HepG2 (cell line): ENCODE data around the gene RABIF. TPM values are rescaled to one million over a fixed set of nuclear protein-coding genes. Genes with fewer than 3 reads are reported as not detected.

ENCODE experiments used
- ARNT ChIP-seq: fragments of 450-650 bp; IDR thresholded peaks from 2 replicates; pipeline ENCODE4 v1.6.1; 2017
- CHCHD3 ChIP-seq: sonication (generic); formaldehyde crosslinking; IDR thresholded peaks from 2 replicates; pipeline ENCODE4 v1.8.0; 2022; ENCODE audit warnings: mild to moderate bottlenecking, missing genetic modification reagents, moderate library complexity
- FOSL1 ChIP-seq: sonication (generic); formaldehyde crosslinking; IDR thresholded peaks from 2 replicates; pipeline ENCODE4 v1.9.0; 2021; ENCODE audit warnings: missing genetic modification reagents, borderline replicate concordance
- FOXC1 ChIP-seq: sonication (generic); formaldehyde crosslinking; IDR thresholded peaks from 2 replicates; pipeline ENCODE4 v1.8.0; 2022; ENCODE audit warnings: mild to moderate bottlenecking, missing genetic modification reagents, borderline replicate concordance
- IKZF1 ChIP-seq: fragments of 450-650 bp; IDR thresholded peaks from 2 replicates; pipeline ENCODE4 v1.7.1; 2016
- MEIS2 ChIP-seq: sonication (generic); formaldehyde crosslinking; IDR thresholded peaks from 2 replicates; pipeline ENCODE4 v1.9.0; 2021; ENCODE audit warnings: mild to moderate bottlenecking, missing genetic modification reagents
- NFIC ChIP-seq: IDR thresholded peaks from 2 replicates; pipeline ENCODE4 v1.6.1; 2012; ENCODE audit warnings: mild to moderate bottlenecking, low read length, inconsistent platforms
- NR2F2 ChIP-seq: IDR thresholded peaks from 2 replicates; pipeline ENCODE4 v1.6.1; 2012; ENCODE audit warnings: low read depth, inconsistent platforms, borderline replicate concordance
- PAF1 ChIP-seq: IDR thresholded peaks from 2 replicates; pipeline ENCODE4 v1.6.1; 2016; ENCODE audit warnings: missing genetic modification reagents, missing compliant biosample characterization
- PCBP1 ChIP-seq: fragments of 200-400 bp; formaldehyde crosslinking; IDR thresholded peaks from 2 replicates; pipeline ENCODE4 v1.6.1; 2017; ENCODE audit warnings: mild to moderate bottlenecking, low read depth, low read length, borderline replicate concordance
- POGZ ChIP-seq: sonication (generic); formaldehyde crosslinking; IDR thresholded peaks from 2 replicates; pipeline ENCODE4 v1.4.0; 2020; ENCODE audit warnings: mild to moderate bottlenecking, missing genetic modification reagents
- PREB ChIP-seq: sonication (generic); formaldehyde crosslinking; IDR thresholded peaks from 2 replicates; pipeline ENCODE4 v1.4.0; 2020; ENCODE audit warnings: missing genetic modification reagents
- SKI ChIP-seq: fragments of 450-650 bp; IDR thresholded peaks from one replicate; pipeline ENCODE4 v1.6.1; 2018; ENCODE audit warnings: mild to moderate bottlenecking; ENCODE audit not compliant: partially characterized antibody
- SRF ChIP-seq: IDR thresholded peaks from 2 replicates; pipeline ENCODE4 v1.6.1; 2011; ENCODE audit warnings: mild to moderate bottlenecking, low read depth, low read length, moderate library complexity
- THAP7 ChIP-seq: sonication (generic); formaldehyde crosslinking; IDR thresholded peaks from 2 replicates; pipeline ENCODE4 v1.8.1; 2023; ENCODE audit warnings: mild to moderate bottlenecking, missing genetic modification reagents
- ZBTB33 ChIP-seq: sonication (generic); formaldehyde crosslinking; IDR thresholded peaks from 2 replicates; pipeline ENCODE4 v1.4.0; 2020; ENCODE audit warnings: missing genetic modification reagents
- ZFP41 ChIP-seq: sonication (generic); formaldehyde crosslinking; IDR thresholded peaks from 2 replicates; pipeline ENCODE4 v1.4.0; 2020; ENCODE audit warnings: mild to moderate bottlenecking, missing genetic modification reagents, borderline replicate concordance
- ZNF326 ChIP-seq: sonication (generic); formaldehyde crosslinking; IDR thresholded peaks from 2 replicates; pipeline ENCODE4 v1.4.0; 2020; ENCODE audit warnings: missing genetic modification reagents, borderline replicate concordance
- ZNF446 ChIP-seq: sonication (generic); formaldehyde crosslinking; IDR thresholded peaks from 2 replicates; pipeline ENCODE4 v1.5.0; 2020; ENCODE audit warnings: mild to moderate bottlenecking, missing genetic modification reagents
- ZNF550 ChIP-seq: sonication (generic); formaldehyde crosslinking; IDR thresholded peaks from 2 replicates; pipeline ENCODE4 v1.4.0; 2020; ENCODE audit warnings: mild to moderate bottlenecking, missing genetic modification reagents, borderline replicate concordance
- ZNF724P ChIP-seq: sonication (generic); formaldehyde crosslinking; IDR thresholded peaks from 2 replicates; pipeline ENCODE4 v1.8.0; 2022; ENCODE audit warnings: missing genetic modification reagents, borderline replicate concordance
- ZNF83 ChIP-seq: sonication (generic); formaldehyde crosslinking; IDR thresholded peaks from 2 replicates; pipeline ENCODE4 v1.4.0; 2020; ENCODE audit warnings: missing genetic modification reagents, mild to moderate bottlenecking, borderline replicate concordance
- polyA plus RNA-seq, 8 experiments: library from polyadenylated mRNA; depleted of rRNA in 3 of 8; stranded (reverse) in 7 of 8; unstranded in 1 of 8; fragments of >200 nt; fragmentation: Illumina TruSeq in 4 of 8; extraction: Trizol in 4 of 8; gene quantifications; 2 replicates each; pipeline versions ENCODE4 v1.2.1 to v1.2.3, GENCODE V29; 2011 to 2016; ENCODE audit warnings: low read depth in 4 of 8, missing spikeins in 1 of 8, mixed read lengths in 1 of 8; ENCODE audit not compliant: insufficient read depth in 1 of 8
- total RNA-seq, 5 experiments: library from RNA; depleted of rRNA; stranded (reverse); fragments of >200 nt; fragmentation: Illumina TruSeq; extraction: Trizol; gene quantifications; 2 replicates each; pipeline ENCODE4 v1.2.3, GENCODE V29; 2016; ENCODE audit warnings: low read depth in 1 of 5
- TF ChIP-seq, protein P1 (sequence below): sonication (generic); formaldehyde crosslinking; IDR thresholded peaks from 2 replicates; pipeline ENCODE4 v1.5.0; 2020; ENCODE audit warnings: missing genetic modification reagents
- TF ChIP-seq, protein P2 (sequence below): sonication (generic); formaldehyde crosslinking; IDR thresholded peaks from 2 replicates; pipeline ENCODE4 v1.8.1; 2023; ENCODE audit warnings: mild to moderate bottlenecking, missing genetic modification reagents, borderline replicate concordance
- TF ChIP-seq, protein P3 (sequence below): sonication (generic); formaldehyde crosslinking; IDR thresholded peaks from 2 replicates; pipeline ENCODE4 v1.5.0; 2020; ENCODE audit warnings: mild to moderate bottlenecking, missing genetic modification reagents

The RABIF gene
- total and polyA plus RNA-seq, 2 of the 13 experiments (the other 11 are each of a cell fraction or from before 2014, with no cell fraction given): 7.6 to 8.3 TPM

DNA sequence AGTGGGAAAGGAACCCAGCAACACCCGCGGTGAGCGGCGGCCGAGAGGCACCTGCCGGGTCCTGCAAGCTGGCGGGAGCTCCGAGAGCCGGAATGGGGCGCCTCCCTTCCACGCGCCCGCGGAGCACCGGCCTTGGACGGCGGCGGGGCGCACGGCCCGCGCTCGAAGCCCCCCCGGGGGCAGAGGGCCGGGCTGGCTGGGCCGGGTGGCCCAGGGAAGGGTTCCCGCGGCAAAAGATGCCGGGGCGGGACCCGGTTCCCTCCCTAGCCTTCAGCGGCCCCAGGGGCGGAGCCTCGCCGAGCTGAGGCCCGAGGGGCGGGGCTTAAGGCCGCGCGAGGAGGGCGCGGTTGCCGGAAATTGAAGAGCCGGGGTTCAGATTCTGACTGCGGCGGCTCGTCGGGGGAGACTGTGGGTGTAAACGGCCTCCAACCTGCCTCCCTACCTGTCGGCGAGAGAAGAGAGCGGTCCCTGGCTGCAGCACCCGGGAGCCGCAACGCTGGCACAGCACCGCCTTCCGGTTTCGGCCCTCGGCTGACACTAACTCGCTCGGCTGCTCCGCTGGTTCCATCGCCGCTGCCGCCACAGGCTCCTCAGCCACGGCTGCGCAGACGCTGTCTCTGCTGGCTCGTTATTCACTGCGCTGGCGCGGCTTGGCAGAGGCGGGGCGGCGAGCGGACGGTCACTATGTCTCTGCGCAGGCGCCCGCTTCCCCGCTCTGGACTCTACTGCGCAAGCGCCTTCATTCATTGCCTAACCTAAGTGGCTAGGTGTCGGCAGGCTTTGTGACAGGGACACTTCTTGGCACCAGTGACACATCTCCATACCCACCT is at the start of gene RABIF (continued):
- TF ChIP-seq MEIS2 (CRISPR knock-in tag): peak; percentile 86
- peak; percentile 33; the same call in 1 of the 2 replicates for TF ChIP-seq NR2F2
- TF ChIP-seq, protein P1, sequence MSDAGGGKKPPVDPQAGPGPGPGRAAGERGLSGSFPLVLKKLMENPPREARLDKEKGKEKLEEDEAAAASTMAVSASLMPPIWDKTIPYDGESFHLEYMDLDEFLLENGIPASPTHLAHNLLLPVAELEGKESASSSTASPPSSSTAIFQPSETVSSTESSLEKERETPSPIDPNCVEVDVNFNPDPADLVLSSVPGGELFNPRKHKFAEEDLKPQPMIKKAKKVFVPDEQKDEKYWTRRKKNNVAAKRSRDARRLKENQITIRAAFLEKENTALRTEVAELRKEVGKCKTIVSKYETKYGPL (CRISPR knock-in tag): no peak
- no peak for TF ChIP-seq SKI
- TF ChIP-seq ZNF446 (CRISPR knock-in tag): no peak
- no peak for TF ChIP-seq ZBTB33 (CRISPR knock-in tag)
- TF ChIP-seq ZNF550: no peak
- TF ChIP-seq ZNF326 (CRISPR knock-in tag): no peak
- no peak for TF ChIP-seq IKZF1
- peak; percentile 67 for TF ChIP-seq POGZ (CRISPR knock-in tag)
- no peak for TF ChIP-seq ZFP41 (CRISPR knock-in tag)
- TF ChIP-seq ARNT: no peak
- no peak for TF ChIP-seq SRF
- peak; percentile 83 for TF ChIP-seq FOXC1 (CRISPR knock-in tag)
- no peak for TF ChIP-seq ZNF724P (CRISPR knock-in tag)
- no peak for TF ChIP-seq NFIC
- TF ChIP-seq ZNF83 (CRISPR knock-in tag): no peak
- TF ChIP-seq, protein P2, sequence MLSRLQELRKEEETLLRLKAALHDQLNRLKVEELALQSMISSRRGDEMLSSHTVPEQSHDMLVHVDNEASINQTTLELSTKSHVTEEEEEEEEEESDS (CRISPR knock-in tag): 0 out of 2 replicates have a peak, but pooled peaks have one; percentile 47
- no peak for TF ChIP-seq CHCHD3
- TF ChIP-seq PAF1 (CRISPR knock-in tag): no peak
- no peak for TF ChIP-seq FOSL1 (CRISPR knock-in tag)
- no peak for TF ChIP-seq PREB
- TF ChIP-seq THAP7: peak; percentile 93
- TF ChIP-seq, protein P3, sequence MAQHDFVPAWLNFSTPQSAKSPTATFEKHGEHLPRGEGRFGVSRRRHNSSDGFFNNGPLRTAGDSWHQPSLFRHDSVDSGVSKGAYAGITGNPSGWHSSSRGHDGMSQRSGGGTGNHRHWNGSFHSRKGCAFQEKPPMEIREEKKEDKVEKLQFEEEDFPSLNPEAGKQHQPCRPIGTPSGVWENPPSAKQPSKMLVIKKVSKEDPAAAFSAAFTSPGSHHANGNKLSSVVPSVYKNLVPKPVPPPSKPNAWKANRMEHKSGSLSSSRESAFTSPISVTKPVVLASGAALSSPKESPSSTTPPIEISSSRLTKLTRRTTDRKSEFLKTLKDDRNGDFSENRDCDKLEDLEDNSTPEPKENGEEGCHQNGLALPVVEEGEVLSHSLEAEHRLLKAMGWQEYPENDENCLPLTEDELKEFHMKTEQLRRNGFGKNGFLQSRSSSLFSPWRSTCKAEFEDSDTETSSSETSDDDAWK (CRISPR knock-in tag): no peak
- no peak for TF ChIP-seq PCBP1
